K562 (cell line): ENCODE results near the gene UBAC2. TPM values are rescaled to one million over a fixed set of nuclear protein-coding genes. Genes with fewer than 3 reads are reported as not detected.
A peak's percentile ranks its signal among the peaks of the same experiment; 100 is the strongest.

Experiments
- C11orf30 ChIP-seq: fragments of 450-650 bp; IDR thresholded peaks from 2 replicates; pipeline ENCODE4 v1.6.1; 2016; ENCODE audit warnings: low read depth, mild to moderate bottlenecking
- DDX20 ChIP-seq: fragments of 450-650 bp; IDR thresholded peaks from 2 replicates; pipeline ENCODE4 v1.6.1; 2016; ENCODE audit warnings: missing genetic modification characterization, low read depth, mild to moderate bottlenecking, missing compliant biosample characterization, moderate library complexity
- EP300 ChIP-seq: IDR thresholded peaks from 2 replicates; pipeline ENCODE4 v1.6.1; 2012; ENCODE audit warnings: low read length, improper control_type of control experiment
- ETS2 ChIP-seq: IDR thresholded peaks from 2 replicates; pipeline ENCODE4 v1.6.1; 2016; ENCODE audit warnings: borderline replicate concordance, missing genetic modification characterization, mild to moderate bottlenecking, moderate library complexity, missing compliant biosample characterization; ENCODE audit not compliant: poor library complexity, severe bottlenecking
- EWSR1 ChIP-seq: fragments of 450-650 bp; IDR thresholded peaks from 2 replicates; pipeline ENCODE4 v1.6.1; 2018; ENCODE audit warnings: borderline replicate concordance, mild to moderate bottlenecking, low read depth, moderate library complexity; ENCODE audit not compliant: partially characterized antibody
- GATAD2A ChIP-seq: fragments of 450-650 bp; IDR thresholded peaks from 2 replicates; pipeline ENCODE4 v1.6.1; 2017
- HMG20B ChIP-seq: fragments of 250-450 bp; sonication (Bioruptor Pico); IDR thresholded peaks from 2 replicates; pipeline ENCODE4 v1.5.0; 2021; ENCODE audit warnings: mild to moderate bottlenecking
- HNRNPL ChIP-seq: fragments of 200-400 bp; formaldehyde crosslinking; IDR thresholded peaks from 2 replicates; pipeline ENCODE4 v1.6.1; 2017; ENCODE audit warnings: low read depth, mild to moderate bottlenecking, low read length
- KLF10 ChIP-seq: fragments of 250-450 bp; sonication (Bioruptor Pico); IDR thresholded peaks from 2 replicates; pipeline ENCODE4 v1.6.1; 2021; ENCODE audit warnings: matching md5 sums
- NCOA6 ChIP-seq: fragments of 450-650 bp; IDR thresholded peaks from 2 replicates; pipeline ENCODE4 v1.6.1; 2017; ENCODE audit warnings: mild to moderate bottlenecking
- NFE2 ChIP-seq: IDR thresholded peaks from 2 replicates; pipeline ENCODE4 v1.6.1; 2014; ENCODE audit warnings: antibody characterized with exemption, low read depth
- POLR2G ChIP-seq: fragments of 200-400 bp; formaldehyde crosslinking; IDR thresholded peaks from 2 replicates; pipeline ENCODE4 v1.6.1; 2017; ENCODE audit warnings: low read depth, mild to moderate bottlenecking, antibody characterized with exemption, low read length, moderate library complexity
- PPARD ChIP-seq: fragments of 250-450 bp; sonication (Bioruptor Pico); IDR thresholded peaks from 2 replicates; pipeline ENCODE4 v1.8.0; 2022; ENCODE audit warnings: inconsistent platforms, mild to moderate bottlenecking, moderate library complexity
- SIRT6 ChIP-seq: IDR thresholded peaks from one replicate; pipeline ENCODE4 v1.6.1; 2012; ENCODE audit warnings: low read depth, mild to moderate bottlenecking, control low read depth, inconsistent platforms, low read length, moderate library complexity
- YBX1 ChIP-seq: fragments of 450-650 bp; IDR thresholded peaks from 2 replicates; pipeline ENCODE4 v1.7.1; 2016; ENCODE audit warnings: mild to moderate bottlenecking
- ZNF140 ChIP-seq: fragments of 250-450 bp; sonication (Bioruptor Pico); IDR thresholded peaks from 2 replicates; pipeline ENCODE4 v1.8.0; 2021; ENCODE audit warnings: moderate library complexity, mild to moderate bottlenecking, inconsistent platforms
- polyA plus RNA-seq, 8 experiments: library from polyadenylated mRNA; depleted of rRNA in 4 of 8; stranded (reverse) in 5 of 8; unstranded in 3 of 8; fragments of >200 nt; fragmentation: Nextera tagmentation in 2 of 8; fragmentation: Illumina TruSeq in 1 of 8; extraction: Ambion mirVana in 2 of 8; extraction: Trizol in 1 of 8; gene quantifications; 2 replicates each; pipeline versions ENCODE4 v1.2.1 to v1.2.3, GENCODE V29; 2011 to 2014; ENCODE audit warnings: inconsistent platforms in 1 of 8, missing spikeins in 1 of 8
- total RNA-seq, 7 experiments: library from RNA; depleted of rRNA in 6 of 7; stranded (reverse); fragments of >200 nt in 6 of 7; fragmentation: Illumina TruSeq in 2 of 7; extraction: Trizol in 2 of 7; gene quantifications; 2 replicates each; pipeline versions ENCODE4 v1.2.1 to v1.2.3, GENCODE V29; 2011 to 2021; ENCODE audit warnings: low replicate concordance in 1 of 7
- TF ChIP-seq, protein P1 (sequence below): fragments of 250-450 bp; sonication (Bioruptor Pico); IDR thresholded peaks from 2 replicates; pipeline ENCODE4 v1.5.0; 2021
- TF ChIP-seq, protein P2 (sequence below): sonication (generic); formaldehyde crosslinking; IDR thresholded peaks from 2 replicates; pipeline ENCODE4 v1.8.0; 2023; ENCODE audit warnings: mild to moderate bottlenecking, missing genetic modification reagents
- TF ChIP-seq, protein P3 (sequence below): fragments of 250-450 bp; sonication (Bioruptor Pico); IDR thresholded peaks from 2 replicates; pipeline ENCODE4 v1.8.0; 2022; ENCODE audit warnings: inconsistent platforms
- TF ChIP-seq, protein P4 (sequence below): fragments of 250-450 bp; sonication (Bioruptor Pico); IDR thresholded peaks from 2 replicates; pipeline ENCODE4 v1.4.0; 2020; ENCODE audit warnings: mild to moderate bottlenecking
- TF ChIP-seq, protein P5 (sequence below): fragments of 250-450 bp; sonication (Bioruptor Pico); IDR thresholded peaks from 2 replicates; pipeline ENCODE4 v1.5.0; 2022; ENCODE audit warnings: mild to moderate bottlenecking

The UBAC2 gene
- total and polyA plus RNA-seq, 9 of the 15 experiments (the other 6 are each of a cell fraction or from before 2014, with no cell fraction given) = 6.0 to 84.1 (median 32.3) TPM

DNA sequence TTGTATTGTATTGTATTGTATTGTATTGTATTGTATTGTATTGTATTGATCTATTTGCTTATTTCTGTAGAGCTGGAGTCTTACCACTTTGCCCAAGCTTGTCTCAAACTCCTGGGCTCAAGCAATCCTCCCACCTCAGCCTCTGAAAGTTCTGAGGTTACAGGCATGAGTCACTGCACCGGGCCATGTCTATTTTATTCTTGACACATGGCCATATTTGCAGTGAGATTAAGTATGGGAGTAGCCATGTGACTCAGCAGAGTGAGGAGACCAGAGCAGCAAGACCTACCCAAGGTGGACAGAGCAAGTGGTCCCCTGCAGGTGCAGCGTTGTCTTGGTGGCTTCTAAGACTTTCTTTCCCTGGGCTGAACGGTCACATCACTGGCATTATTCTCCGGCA, 49.1 kb upstream of the UBAC2 start (continued):
- TF ChIP-seq, protein P1, sequence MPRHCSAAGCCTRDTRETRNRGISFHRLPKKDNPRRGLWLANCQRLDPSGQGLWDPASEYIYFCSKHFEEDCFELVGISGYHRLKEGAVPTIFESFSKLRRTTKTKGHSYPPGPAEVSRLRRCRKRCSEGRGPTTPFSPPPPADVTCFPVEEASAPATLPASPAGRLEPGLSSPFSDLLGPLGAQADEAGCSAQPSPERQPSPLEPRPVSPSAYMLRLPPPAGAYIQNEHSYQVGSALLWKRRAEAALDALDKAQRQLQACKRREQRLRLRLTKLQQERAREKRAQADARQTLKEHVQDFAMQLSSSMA (CRISPR knock-in tag) = no peak
- TF ChIP-seq, protein P2, sequence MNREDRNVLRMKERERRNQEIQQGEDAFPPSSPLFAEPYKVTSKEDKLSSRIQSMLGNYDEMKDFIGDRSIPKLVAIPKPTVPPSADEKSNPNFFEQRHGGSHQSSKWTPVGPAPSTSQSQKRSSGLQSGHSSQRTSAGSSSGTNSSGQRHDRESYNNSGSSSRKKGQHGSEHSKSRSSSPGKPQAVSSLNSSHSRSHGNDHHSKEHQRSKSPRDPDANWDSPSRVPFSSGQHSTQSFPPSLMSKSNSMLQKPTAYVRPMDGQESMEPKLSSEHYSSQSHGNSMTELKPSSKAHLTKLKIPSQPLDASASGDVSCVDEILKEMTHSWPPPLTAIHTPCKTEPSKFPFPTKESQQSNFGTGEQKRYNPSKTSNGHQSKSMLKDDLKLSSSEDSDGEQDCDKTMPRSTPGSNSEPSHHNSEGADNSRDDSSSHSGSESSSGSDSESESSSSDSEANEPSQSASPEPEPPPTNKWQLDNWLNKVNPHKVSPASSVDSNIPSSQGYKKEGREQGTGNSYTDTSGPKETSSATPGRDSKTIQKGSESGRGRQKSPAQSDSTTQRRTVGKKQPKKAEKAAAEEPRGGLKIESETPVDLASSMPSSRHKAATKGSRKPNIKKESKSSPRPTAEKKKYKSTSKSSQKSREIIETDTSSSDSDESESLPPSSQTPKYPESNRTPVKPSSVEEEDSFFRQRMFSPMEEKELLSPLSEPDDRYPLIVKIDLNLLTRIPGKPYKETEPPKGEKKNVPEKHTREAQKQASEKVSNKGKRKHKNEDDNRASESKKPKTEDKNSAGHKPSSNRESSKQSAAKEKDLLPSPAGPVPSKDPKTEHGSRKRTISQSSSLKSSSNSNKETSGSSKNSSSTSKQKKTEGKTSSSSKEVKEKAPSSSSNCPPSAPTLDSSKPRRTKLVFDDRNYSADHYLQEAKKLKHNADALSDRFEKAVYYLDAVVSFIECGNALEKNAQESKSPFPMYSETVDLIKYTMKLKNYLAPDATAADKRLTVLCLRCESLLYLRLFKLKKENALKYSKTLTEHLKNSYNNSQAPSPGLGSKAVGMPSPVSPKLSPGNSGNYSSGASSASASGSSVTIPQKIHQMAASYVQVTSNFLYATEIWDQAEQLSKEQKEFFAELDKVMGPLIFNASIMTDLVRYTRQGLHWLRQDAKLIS = no peak
- TF ChIP-seq EWSR1 (no peak), SIRT6 (no peak), C11orf30 (peak; percentile 81), GATAD2A (no peak), PPARD (CRISPR knock-in tag) (no peak), ZNF140 (CRISPR knock-in tag) (no peak), HMG20B (CRISPR knock-in tag) (no peak), YBX1 (no peak), ETS2 (tag) (no peak), HNRNPL (no peak), DDX20 (no peak), EP300 (peak; percentile 54; the same call in 1 of the 2 replicates), KLF10 (CRISPR knock-in tag) (no peak), NCOA6 (no peak), NFE2 (peak; percentile 91), POLR2G (no peak)
- TF ChIP-seq, protein P3, sequence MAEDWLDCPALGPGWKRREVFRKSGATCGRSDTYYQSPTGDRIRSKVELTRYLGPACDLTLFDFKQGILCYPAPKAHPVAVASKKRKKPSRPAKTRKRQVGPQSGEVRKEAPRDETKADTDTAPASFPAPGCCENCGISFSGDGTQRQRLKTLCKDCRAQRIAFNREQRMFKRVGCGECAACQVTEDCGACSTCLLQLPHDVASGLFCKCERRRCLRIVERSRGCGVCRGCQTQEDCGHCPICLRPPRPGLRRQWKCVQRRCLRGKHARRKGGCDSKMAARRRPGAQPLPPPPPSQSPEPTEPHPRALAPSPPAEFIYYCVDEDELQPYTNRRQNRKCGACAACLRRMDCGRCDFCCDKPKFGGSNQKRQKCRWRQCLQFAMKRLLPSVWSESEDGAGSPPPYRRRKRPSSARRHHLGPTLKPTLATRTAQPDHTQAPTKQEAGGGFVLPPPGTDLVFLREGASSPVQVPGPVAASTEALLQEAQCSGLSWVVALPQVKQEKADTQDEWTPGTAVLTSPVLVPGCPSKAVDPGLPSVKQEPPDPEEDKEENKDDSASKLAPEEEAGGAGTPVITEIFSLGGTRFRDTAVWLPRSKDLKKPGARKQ (CRISPR knock-in tag) = no peak
- TF ChIP-seq, protein P4, sequence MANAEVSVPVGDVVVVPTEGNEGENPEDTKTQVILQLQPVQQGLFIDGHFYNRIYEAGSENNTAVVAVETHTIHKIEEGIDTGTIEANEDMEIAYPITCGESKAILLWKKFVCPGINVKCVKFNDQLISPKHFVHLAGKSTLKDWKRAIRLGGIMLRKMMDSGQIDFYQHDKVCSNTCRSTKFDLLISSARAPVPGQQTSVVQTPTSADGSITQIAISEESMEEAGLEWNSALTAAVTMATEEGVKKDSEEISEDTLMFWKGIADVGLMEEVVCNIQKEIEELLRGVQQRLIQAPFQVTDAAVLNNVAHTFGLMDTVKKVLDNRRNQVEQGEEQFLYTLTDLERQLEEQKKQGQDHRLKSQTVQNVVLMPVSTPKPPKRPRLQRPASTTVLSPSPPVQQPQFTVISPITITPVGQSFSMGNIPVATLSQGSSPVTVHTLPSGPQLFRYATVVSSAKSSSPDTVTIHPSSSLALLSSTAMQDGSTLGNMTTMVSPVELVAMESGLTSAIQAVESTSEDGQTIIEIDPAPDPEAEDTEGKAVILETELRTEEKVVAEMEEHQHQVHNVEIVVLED = no peak
- TF ChIP-seq, protein P5, sequence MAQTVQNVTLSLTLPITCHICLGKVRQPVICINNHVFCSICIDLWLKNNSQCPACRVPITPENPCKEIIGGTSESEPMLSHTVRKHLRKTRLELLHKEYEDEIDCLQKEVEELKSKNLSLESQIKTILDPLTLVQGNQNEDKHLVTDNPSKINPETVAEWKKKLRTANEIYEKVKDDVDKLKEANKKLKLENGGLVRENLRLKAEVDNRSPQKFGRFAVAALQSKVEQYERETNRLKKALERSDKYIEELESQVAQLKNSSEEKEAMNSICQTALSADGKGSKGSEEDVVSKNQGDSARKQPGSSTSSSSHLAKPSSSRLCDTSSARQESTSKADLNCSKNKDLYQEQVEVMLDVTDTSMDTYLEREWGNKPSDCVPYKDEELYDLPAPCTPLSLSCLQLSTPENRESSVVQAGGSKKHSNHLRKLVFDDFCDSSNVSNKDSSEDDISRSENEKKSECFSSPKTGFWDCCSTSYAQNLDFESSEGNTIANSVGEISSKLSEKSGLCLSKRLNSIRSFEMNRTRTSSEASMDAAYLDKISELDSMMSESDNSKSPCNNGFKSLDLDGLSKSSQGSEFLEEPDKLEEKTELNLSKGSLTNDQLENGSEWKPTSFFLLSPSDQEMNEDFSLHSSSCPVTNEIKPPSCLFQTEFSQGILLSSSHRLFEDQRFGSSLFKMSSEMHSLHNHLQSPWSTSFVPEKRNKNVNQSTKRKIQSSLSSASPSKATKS = no peak
